ENCODE results near the gene SNX20. TPM values are rescaled to one million over a fixed set of nuclear protein-coding genes. Genes with fewer than 3 reads are reported as not detected.

SNX20 gene
- total RNA-seq, 4 donors from 2014 or later, result 0.81 to 2.1 (median 1.2) TPM

DNA sequence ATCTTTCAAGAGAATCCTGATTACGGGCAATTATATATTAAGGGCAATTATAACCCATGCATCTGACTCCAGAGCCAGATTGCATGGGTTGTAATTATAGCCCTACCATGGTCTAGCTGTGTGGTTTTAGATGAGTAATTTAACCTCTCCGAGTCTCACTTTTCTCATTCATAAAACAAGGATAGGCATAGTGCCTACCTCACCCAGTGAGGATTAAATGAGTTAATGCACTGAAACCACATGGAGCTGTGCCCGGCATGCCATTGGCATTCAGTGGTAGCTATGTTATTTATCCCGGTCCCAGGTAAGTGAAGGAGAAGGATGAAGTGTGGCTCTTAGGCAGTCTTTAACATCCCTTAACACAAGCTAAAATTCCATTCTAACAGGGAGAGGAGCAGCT is 6.3 kb downstream of the SNX20 start:
- DNase-seq (ENCODE audit: low spot score in 2 of 2), result no peak
- no peak for TF ChIP-seq POLR2AphosphoS5 (IDR thresholded peaks at IDR 0.05)
- TF ChIP-seq, protein P1, sequence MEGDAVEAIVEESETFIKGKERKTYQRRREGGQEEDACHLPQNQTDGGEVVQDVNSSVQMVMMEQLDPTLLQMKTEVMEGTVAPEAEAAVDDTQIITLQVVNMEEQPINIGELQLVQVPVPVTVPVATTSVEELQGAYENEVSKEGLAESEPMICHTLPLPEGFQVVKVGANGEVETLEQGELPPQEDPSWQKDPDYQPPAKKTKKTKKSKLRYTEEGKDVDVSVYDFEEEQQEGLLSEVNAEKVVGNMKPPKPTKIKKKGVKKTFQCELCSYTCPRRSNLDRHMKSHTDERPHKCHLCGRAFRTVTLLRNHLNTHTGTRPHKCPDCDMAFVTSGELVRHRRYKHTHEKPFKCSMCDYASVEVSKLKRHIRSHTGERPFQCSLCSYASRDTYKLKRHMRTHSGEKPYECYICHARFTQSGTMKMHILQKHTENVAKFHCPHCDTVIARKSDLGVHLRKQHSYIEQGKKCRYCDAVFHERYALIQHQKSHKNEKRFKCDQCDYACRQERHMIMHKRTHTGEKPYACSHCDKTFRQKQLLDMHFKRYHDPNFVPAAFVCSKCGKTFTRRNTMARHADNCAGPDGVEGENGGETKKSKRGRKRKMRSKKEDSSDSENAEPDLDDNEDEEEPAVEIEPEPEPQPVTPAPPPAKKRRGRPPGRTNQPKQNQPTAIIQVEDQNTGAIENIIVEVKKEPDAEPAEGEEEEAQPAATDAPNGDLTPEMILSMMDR (IDR thresholded peaks at IDR 0.05), result no peak
- no peak for TF ChIP-seq EP300 (IDR thresholded peaks at IDR 0.05)
- no peak for TF ChIP-seq POLR2A (IDR thresholded peaks at IDR 0.05)
- Histone ChIP-seq H3K27me3 (no peaks in the 10 kb centered on the region), H3K36me3 (no peaks in the 10 kb centered on the region), H3K27ac (no peak overlapping the region), H3K4me1 (no peaks in the 10 kb centered on the region), H3K4me3 (no peak overlapping the region), H3K9me3 (peaks cover 4% of the 10 kb centered on the region)
- WGBS, result 89% methylated on average over 4 of the region's 4 CpGs

DNA sequence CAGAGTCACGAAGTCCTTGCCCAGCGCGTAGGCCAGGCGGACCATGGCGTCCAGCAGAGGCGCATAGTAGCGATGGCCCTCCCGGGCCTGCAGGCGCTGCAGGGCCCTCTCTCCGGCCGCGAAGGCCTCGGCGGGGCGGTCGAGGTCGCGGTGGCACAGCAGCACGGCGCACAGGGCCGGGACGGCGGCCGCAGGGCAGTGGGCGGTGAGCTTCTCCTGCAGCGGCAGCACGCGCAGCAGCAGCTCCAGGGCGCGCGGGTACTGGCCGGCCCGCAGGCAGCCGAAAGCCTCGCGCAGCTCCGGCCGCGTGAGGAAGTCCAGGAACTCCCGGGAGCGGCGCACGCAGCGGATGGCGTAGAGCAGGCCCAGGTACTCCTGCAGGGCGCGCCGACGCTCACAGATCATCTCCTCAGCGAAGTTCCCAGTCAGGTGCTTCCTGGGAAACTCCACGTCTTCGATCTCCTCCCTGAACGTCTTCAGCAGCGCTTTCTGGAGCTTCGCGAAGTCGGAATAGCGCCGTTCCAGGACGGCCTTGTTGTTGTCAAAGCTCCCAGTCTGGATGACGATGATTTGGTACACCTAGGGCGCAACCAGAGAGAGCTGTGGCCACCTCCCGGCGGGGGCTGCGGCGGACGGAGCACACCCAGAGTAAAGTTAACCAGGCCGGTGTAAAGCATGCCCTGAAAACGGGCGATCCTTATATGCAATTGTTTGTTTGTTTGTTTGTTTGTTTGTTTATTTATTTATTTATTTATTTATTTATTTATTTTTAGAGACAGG is 7.4 kb downstream of the SNX20 start:
- peaks cover 4% of the 10 kb centered on the region for H3K9me3 ChIP-seq
- DNase-seq (ENCODE audit: low spot score in 2 of 2), result no peak
- H3K4me1 ChIP-seq, result peaks cover 7% of the 10 kb centered on the region
- H3K27me3 ChIP-seq, result no peaks in the 10 kb centered on the region
- 74% methylated on average over 39 of the region's 70 CpGs for WGBS
- H3K36me3 ChIP-seq, result no peaks in the 10 kb centered on the region
- no peak overlapping the region for H3K4me3 ChIP-seq
- no peak for TF ChIP-seq EP300 (IDR thresholded peaks at IDR 0.05)
- TF ChIP-seq, protein P1 (IDR thresholded peaks at IDR 0.05), result no peak
- TF ChIP-seq POLR2A (IDR thresholded peaks at IDR 0.05), result no peak
- TF ChIP-seq POLR2AphosphoS5 (IDR thresholded peaks at IDR 0.05), result no peak
- H3K27ac ChIP-seq, result no peak overlapping the region

GRCh38 chr16:50671644-50672260 is 9.4 kb downstream of the SNX20 start:
- WGBS, result 58% methylated on average over 2 of the region's 2 CpGs
- no peak overlapping the region for H3K4me3 ChIP-seq
- H3K27ac ChIP-seq, result no peak overlapping the region
- peaks cover 4% of the 10 kb centered on the region for H3K9me3 ChIP-seq
- H3K36me3 ChIP-seq, result no peaks in the 10 kb centered on the region
- no peaks in the 10 kb centered on the region for H3K27me3 ChIP-seq
- H3K4me1 ChIP-seq, result peaks cover 18% of the 10 kb centered on the region
- DNase-seq (ENCODE audit: low spot score in 2 of 2), result no peak
- TF ChIP-seq POLR2AphosphoS5 (IDR thresholded peaks at IDR 0.05), result no peak
- TF ChIP-seq, protein P1 (IDR thresholded peaks at IDR 0.05), result peak; percentile 9 to 40

DNA sequence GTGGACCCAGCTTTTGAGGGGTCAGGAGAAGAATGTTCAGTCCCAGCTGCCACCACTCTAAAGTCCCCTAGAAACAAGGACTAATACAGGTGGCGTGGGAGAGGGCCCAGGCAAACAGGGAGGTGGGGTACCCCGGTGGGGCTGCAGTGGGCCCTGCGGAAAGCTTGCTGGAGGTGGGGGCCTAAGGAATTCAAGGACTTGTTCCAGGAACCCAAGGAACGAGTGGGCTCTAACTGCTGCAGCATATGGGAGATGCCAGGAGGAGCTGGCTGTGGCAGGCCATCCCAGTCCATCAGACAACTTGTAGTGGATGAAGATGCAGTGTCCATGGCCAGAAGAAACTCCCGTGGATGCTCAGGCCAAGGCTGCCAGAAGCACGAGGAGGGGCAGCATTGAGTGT is 10.6 kb downstream of the SNX20 start:
- Histone ChIP-seq H3K36me3 (no peaks in the 10 kb centered on the region), H3K4me1 (peaks cover 21% of the 10 kb centered on the region), H3K9me3 (peaks cover 4% of the 10 kb centered on the region), H3K27me3 (no peaks in the 10 kb centered on the region), H3K4me3 (no peak overlapping the region), H3K27ac (no peak overlapping the region)
- TF ChIP-seq POLR2A (IDR thresholded peaks at IDR 0.05), result no peak
- no peak for TF ChIP-seq POLR2AphosphoS5 (IDR thresholded peaks at IDR 0.05)
- no peak for TF ChIP-seq EP300 (IDR thresholded peaks at IDR 0.05)
- TF ChIP-seq, protein P1 (IDR thresholded peaks at IDR 0.05), result no peak
- 94% methylated on average over 4 of the region's 6 CpGs for WGBS
- no peak for DNase-seq (ENCODE audit: low spot score in 2 of 2)

GRCh38 chr16:50669741-50670140 is 11.4 kb downstream of the SNX20 start:
- H3K4me3 ChIP-seq, result no peak overlapping the region
- peaks cover 26% of the 10 kb centered on the region for H3K4me1 ChIP-seq
- 94% methylated on average over 3 of the region's 4 CpGs for WGBS
- no peak for TF ChIP-seq EP300 (IDR thresholded peaks at IDR 0.05)
- TF ChIP-seq POLR2A (IDR thresholded peaks at IDR 0.05), result no peak
- TF ChIP-seq, protein P1 (IDR thresholded peaks at IDR 0.05), result no peak
- TF ChIP-seq POLR2AphosphoS5 (IDR thresholded peaks at IDR 0.05), result no peak
- no peaks in the 10 kb centered on the region for H3K36me3 ChIP-seq
- peaks cover 4% of the 10 kb centered on the region for H3K9me3 ChIP-seq
- H3K27ac ChIP-seq, result no peak overlapping the region
- no peak for DNase-seq (ENCODE audit: low spot score in 2 of 2)
- H3K27me3 ChIP-seq, result no peaks in the 10 kb centered on the region

Data from suprapubic skin (tissue), 4 donors.